Measurements from ENCODE around the gene SPEF1.

SPEF1 gene

DNA sequence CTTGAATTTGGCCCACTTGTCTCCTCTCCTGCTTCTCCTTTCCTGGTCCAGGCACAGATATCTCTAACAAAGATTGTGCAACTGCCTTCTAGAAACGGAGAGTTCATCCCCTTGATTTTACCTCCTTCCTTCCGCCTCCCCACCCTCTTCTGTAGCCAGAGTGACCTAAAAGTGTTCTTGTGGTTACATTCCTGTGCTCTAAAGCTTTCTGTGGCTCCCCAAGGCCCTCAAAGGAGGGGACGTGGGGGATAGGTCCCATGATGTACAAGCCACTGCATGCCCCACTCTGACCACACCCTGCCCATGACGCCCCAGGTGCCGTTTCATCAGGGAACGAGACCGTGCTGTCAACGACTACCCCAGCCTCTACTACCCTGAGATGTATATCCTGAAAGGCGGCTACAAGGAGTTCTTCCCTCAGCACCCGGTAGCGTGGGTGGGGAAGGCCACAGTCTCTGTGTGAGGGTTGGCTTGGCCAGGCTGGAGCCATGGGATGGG, 23.1 kb upstream of the SPEF1 start:
- peaks cover 55% of the 10 kb centered on the region for H3K36me3 ChIP-seq (ENCODE audit: control insufficient read depth, insufficient read depth, low read length)
- H3K4me1 ChIP-seq (ENCODE audit: control insufficient read depth, insufficient read depth, low read length) = peaks cover 32% of the 10 kb centered on the region
- H3K9ac ChIP-seq (ENCODE audit: low read depth, low read length) = no peak overlapping the region
- H3K4me3 ChIP-seq (ENCODE audit: low read depth, low read length) = no peak overlapping the region
- H3K9me3 ChIP-seq (ENCODE audit: control insufficient read depth, insufficient read depth, low read length) = no peaks in the 10 kb centered on the region
- no peaks in the 10 kb centered on the region for H3K27me3 ChIP-seq (ENCODE audit: control insufficient read depth, insufficient read depth, low read length)
- H3K27ac ChIP-seq (ENCODE audit: low read depth, low read length) = no peak overlapping the region

DNA sequence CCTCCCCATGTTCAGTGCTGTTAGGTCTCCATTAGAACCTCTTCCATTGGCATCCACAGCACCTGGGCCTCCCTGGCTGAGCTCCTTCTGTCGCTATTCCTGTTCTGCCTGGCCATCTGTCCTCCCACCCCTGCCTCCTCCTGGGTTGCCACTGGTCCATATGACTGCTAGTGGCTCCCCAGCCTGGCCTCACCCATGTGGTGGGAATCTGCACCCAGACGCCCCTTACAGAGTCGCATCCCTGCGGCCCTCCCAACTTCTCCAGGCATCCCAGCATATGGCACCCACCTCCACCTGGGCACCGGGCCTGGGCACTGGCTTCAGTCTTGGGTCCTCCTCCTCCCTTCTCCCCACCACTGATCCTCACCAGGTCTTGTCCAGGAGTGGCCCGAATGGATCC, 22.6 kb upstream of the SPEF1 start:
- no peaks in the 10 kb centered on the region for H3K27me3 ChIP-seq (ENCODE audit: control insufficient read depth, insufficient read depth, low read length)
- H3K4me1 ChIP-seq (ENCODE audit: control insufficient read depth, insufficient read depth, low read length) = peaks cover 37% of the 10 kb centered on the region
- H3K27ac ChIP-seq (ENCODE audit: low read depth, low read length) = no peak overlapping the region
- H3K9ac ChIP-seq (ENCODE audit: low read depth, low read length) = no peak overlapping the region
- H3K36me3 ChIP-seq (ENCODE audit: control insufficient read depth, insufficient read depth, low read length) = peaks cover 55% of the 10 kb centered on the region
- no peak overlapping the region for H3K4me3 ChIP-seq (ENCODE audit: low read depth, low read length)
- no peaks in the 10 kb centered on the region for H3K9me3 ChIP-seq (ENCODE audit: control insufficient read depth, insufficient read depth, low read length)

DNA sequence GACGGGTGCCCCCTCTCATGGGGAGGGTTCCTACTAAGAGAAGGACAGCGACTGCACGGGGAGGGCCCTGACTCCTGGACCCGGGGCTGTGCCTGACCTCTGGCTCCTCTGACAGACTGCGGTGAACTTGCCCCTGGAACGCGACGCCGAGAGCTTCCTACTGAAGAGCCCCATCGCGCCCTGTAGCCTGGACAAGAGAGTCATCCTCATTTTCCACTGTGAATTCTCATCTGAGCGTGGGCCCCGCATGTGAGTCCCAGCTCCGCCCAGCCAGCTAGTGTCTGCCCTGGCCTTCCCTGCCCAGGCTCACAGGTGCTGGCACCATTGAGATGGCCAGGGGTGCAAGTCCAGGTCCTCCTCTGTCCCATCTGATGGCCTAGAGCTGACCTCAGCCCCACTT, 22.0 kb upstream of the SPEF1 start:
- Histone ChIP-seq H3K4me3 (ENCODE audit: low read depth, low read length) (no peak overlapping the region), H3K9me3 (ENCODE audit: control insufficient read depth, insufficient read depth, low read length) (no peaks in the 10 kb centered on the region), H3K4me1 (ENCODE audit: control insufficient read depth, insufficient read depth, low read length) (peaks cover 40% of the 10 kb centered on the region), H3K9ac (ENCODE audit: low read depth, low read length) (no peak overlapping the region), H3K27me3 (ENCODE audit: control insufficient read depth, insufficient read depth, low read length) (no peaks in the 10 kb centered on the region), H3K36me3 (ENCODE audit: control insufficient read depth, insufficient read depth, low read length) (peaks cover 59% of the 10 kb centered on the region), H3K27ac (ENCODE audit: low read depth, low read length) (no peak overlapping the region)

GRCh38 chr20:3802524-3803239, 21.4 kb upstream of the SPEF1 start:
- peaks cover 61% of the 10 kb centered on the region for H3K36me3 ChIP-seq (ENCODE audit: control insufficient read depth, insufficient read depth, low read length)
- H3K27me3 ChIP-seq (ENCODE audit: control insufficient read depth, insufficient read depth, low read length) = no peaks in the 10 kb centered on the region
- no peak overlapping the region for H3K4me3 ChIP-seq (ENCODE audit: low read depth, low read length)
- no peaks in the 10 kb centered on the region for H3K9me3 ChIP-seq (ENCODE audit: control insufficient read depth, insufficient read depth, low read length)
- H3K4me1 ChIP-seq (ENCODE audit: control insufficient read depth, insufficient read depth, low read length) = peaks cover 36% of the 10 kb centered on the region
- no peak overlapping the region for H3K9ac ChIP-seq (ENCODE audit: low read depth, low read length)
- no peak overlapping the region for H3K27ac ChIP-seq (ENCODE audit: low read depth, low read length)

DNA sequence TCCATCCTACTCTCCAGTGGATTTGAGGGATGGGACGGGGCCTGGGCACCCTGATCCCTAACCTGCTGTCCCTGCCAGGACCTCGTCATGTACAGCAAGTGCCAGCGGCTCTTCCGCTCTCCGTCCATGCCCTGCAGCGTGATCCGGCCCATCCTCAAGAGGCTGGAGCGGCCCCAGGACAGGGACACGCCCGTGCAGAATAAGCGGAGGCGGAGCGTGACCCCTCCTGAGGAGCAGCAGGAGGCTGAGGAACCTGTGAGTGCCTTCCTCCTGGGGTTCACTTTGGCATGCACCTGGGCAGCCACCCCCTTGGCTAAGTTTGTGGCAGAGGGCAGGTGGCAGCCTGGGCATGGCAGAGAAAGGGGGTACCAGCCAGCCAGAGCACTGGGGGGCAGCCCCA, 20.6 kb upstream of the SPEF1 start:
- Histone ChIP-seq H3K36me3 (ENCODE audit: control insufficient read depth, insufficient read depth, low read length) (peaks cover 61% of the 10 kb centered on the region), H3K4me3 (ENCODE audit: low read depth, low read length) (no peak overlapping the region), H3K9me3 (ENCODE audit: control insufficient read depth, insufficient read depth, low read length) (no peaks in the 10 kb centered on the region), H3K4me1 (ENCODE audit: control insufficient read depth, insufficient read depth, low read length) (peaks cover 34% of the 10 kb centered on the region), H3K27ac (ENCODE audit: low read depth, low read length) (no peak overlapping the region), H3K9ac (ENCODE audit: low read depth, low read length) (no peak overlapping the region), H3K27me3 (ENCODE audit: control insufficient read depth, insufficient read depth, low read length) (no peaks in the 10 kb centered on the region)

DNA sequence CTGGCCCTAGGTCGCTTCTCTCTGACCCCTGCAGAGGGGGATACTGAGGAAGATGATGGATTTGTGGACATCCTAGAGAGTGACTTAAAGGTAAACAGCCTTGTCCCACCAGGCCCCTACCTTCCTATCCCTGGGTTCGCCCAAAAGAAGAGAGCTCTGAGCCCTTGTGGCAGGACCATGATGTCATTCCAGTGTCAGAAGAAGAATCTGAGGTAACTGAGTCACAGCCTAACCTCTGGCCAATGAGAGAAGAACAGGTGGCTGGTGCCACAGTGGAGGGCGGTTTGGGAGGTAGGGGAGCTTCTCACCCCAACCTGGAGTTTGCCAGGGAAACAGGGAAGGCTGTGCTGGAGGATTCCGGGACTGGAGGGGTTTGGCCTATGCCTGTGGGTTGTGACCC, 20.1 kb upstream of the SPEF1 start:
- no peak overlapping the region for H3K27ac ChIP-seq (ENCODE audit: low read depth, low read length)
- peaks cover 61% of the 10 kb centered on the region for H3K36me3 ChIP-seq (ENCODE audit: control insufficient read depth, insufficient read depth, low read length)
- peaks cover 34% of the 10 kb centered on the region for H3K4me1 ChIP-seq (ENCODE audit: control insufficient read depth, insufficient read depth, low read length)
- no peak overlapping the region for H3K9ac ChIP-seq (ENCODE audit: low read depth, low read length)
- H3K4me3 ChIP-seq (ENCODE audit: low read depth, low read length) = no peak overlapping the region
- no peaks in the 10 kb centered on the region for H3K27me3 ChIP-seq (ENCODE audit: control insufficient read depth, insufficient read depth, low read length)
- H3K9me3 ChIP-seq (ENCODE audit: control insufficient read depth, insufficient read depth, low read length) = no peaks in the 10 kb centered on the region

DNA sequence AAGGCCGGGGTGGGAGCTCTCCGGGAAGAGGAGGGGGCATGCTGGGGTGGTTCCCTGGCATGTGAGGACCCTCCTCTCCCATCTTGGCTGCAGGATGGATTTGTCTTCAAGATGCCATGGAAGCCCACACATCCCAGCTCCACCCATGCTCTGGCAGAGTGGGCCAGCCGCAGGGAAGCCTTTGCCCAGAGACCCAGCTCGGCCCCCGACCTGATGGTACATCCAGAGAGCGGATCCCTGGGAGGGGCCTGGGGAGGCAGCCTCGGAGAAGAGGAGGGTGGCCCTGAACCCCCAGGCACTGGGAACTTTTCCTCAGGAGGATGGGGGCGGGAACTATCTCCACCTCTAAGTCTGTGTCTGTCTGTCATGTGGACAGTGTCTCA, 19.6 kb upstream of the SPEF1 start:
- peaks cover 34% of the 10 kb centered on the region for H3K4me1 ChIP-seq (ENCODE audit: control insufficient read depth, insufficient read depth, low read length)
- H3K27ac ChIP-seq (ENCODE audit: low read depth, low read length) = peak overlapping the region; percentile 25
- H3K9me3 ChIP-seq (ENCODE audit: control insufficient read depth, insufficient read depth, low read length) = no peaks in the 10 kb centered on the region
- H3K4me3 ChIP-seq (ENCODE audit: low read depth, low read length) = no peak overlapping the region
- no peak overlapping the region for H3K9ac ChIP-seq (ENCODE audit: low read depth, low read length)
- peaks cover 56% of the 10 kb centered on the region for H3K36me3 ChIP-seq (ENCODE audit: control insufficient read depth, insufficient read depth, low read length)
- H3K27me3 ChIP-seq (ENCODE audit: control insufficient read depth, insufficient read depth, low read length) = no peaks in the 10 kb centered on the region

- no peak overlapping the region for H3K9ac ChIP-seq (ENCODE audit: low read depth, low read length)
These were observed 19.1 kb upstream of the SPEF1 start for GRCh38 chr20:3800256-3800877.

DNA sequence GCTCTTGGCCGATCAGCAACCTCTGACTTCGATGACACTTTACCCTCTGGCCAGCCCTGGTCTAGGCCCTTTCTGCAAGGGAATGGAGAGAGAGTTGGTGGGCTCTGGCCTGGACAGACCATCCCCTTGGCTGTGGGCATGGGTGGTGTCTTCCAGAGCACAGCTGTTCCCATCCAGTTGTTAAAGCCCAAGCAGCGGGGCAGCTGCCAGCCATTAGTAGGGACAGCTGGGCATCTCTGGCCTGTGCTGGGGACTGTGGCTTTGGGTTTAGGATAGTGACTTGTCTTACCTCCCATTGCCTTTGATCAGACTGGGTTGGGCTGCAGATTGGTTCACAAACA, 17.6 kb upstream of the SPEF1 start:
- Histone ChIP-seq H3K4me3 (ENCODE audit: low read depth, low read length) (no peak overlapping the region; the same call in 1 of the 2 replicates), H3K9me3 (ENCODE audit: control insufficient read depth, insufficient read depth, low read length) (no peaks in the 10 kb centered on the region), H3K9ac (ENCODE audit: low read depth, low read length) (no peak overlapping the region), H3K27ac (ENCODE audit: low read depth, low read length) (peak overlapping the region; percentile 76), H3K4me1 (ENCODE audit: control insufficient read depth, insufficient read depth, low read length) (peaks cover 34% of the 10 kb centered on the region), H3K27me3 (ENCODE audit: control insufficient read depth, insufficient read depth, low read length) (no peaks in the 10 kb centered on the region), H3K36me3 (ENCODE audit: control insufficient read depth, insufficient read depth, low read length) (peaks cover 38% of the 10 kb centered on the region)

More at GRCh38 chr20:3800256-3800877, 19.1 kb upstream of the SPEF1 start:
- Histone ChIP-seq H3K4me1 (ENCODE audit: control insufficient read depth, insufficient read depth, low read length) (peaks cover 34% of the 10 kb centered on the region), H3K9me3 (ENCODE audit: control insufficient read depth, insufficient read depth, low read length) (no peaks in the 10 kb centered on the region), H3K27me3 (ENCODE audit: control insufficient read depth, insufficient read depth, low read length) (no peaks in the 10 kb centered on the region), H3K27ac (ENCODE audit: low read depth, low read length) (peak overlapping the region; percentile 76), H3K4me3 (ENCODE audit: low read depth, low read length) (no peak overlapping the region), H3K36me3 (ENCODE audit: control insufficient read depth, insufficient read depth, low read length) (peaks cover 51% of the 10 kb centered on the region)

GRCh38 chr20:3798373-3798768, 17.1 kb upstream of the SPEF1 start:
- H3K4me3 ChIP-seq (ENCODE audit: low read depth, low read length) = no peak overlapping the region
- no peak overlapping the region for H3K27ac ChIP-seq (ENCODE audit: low read depth, low read length)

DNA sequence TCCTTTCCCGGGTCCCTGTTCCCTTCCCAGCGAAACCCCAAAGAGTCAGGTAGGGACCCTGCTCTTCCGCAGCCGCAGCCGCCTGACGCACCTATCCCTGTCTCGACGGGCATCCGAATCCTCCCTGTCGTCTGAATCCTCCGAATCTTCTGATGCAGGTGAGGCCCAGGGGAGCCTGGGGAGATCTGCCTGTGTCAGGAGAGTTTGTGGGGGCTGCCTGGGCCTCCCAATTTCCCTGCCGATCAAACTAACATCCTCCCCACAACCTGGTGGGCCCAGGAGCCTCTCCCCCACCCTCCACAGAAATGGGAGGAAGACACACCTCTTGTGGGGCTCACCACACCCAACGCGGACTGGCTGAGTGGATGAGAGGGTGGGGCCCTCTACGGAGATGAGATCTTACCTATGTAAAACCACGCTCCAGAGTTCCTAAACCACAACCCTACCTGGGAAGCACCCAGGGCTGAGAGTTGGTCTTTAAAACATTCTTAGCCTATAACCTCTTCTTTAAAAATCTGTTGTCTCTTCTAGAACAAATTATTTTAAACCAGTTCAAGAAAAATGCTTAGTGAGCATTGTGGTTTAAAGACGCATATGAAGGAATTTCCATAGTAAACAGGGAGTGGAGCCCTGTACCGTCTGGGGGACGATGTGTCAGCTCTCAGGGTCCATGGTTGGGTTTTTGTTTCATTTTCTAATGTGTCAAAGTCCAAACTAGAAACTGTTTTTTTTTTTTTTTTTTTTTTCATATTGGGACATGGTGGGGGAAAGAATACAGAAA, 16.5 kb upstream of the SPEF1 start:
- peak overlapping the region; percentile 65; the same call in 1 of the 2 replicates for H3K4me3 ChIP-seq (ENCODE audit: low read depth, low read length)

More at GRCh38 chr20:3798373-3798768, 17.1 kb upstream of the SPEF1 start:
- Histone ChIP-seq H3K36me3 (ENCODE audit: control insufficient read depth, insufficient read depth, low read length) (peaks cover 33% of the 10 kb centered on the region), H3K9ac (ENCODE audit: low read depth, low read length) (no peak overlapping the region), H3K27me3 (ENCODE audit: control insufficient read depth, insufficient read depth, low read length) (no peaks in the 10 kb centered on the region), H3K4me1 (ENCODE audit: control insufficient read depth, insufficient read depth, low read length) (peaks cover 34% of the 10 kb centered on the region), H3K9me3 (ENCODE audit: control insufficient read depth, insufficient read depth, low read length) (no peaks in the 10 kb centered on the region)

More for the DNA sequence above, 16.5 kb upstream of the SPEF1 start:
- no peaks in the 10 kb centered on the region for H3K9me3 ChIP-seq (ENCODE audit: control insufficient read depth, insufficient read depth, low read length)
- H3K27ac ChIP-seq (ENCODE audit: low read depth, low read length) = no peak overlapping the region
- H3K36me3 ChIP-seq (ENCODE audit: control insufficient read depth, insufficient read depth, low read length) = peaks cover 27% of the 10 kb centered on the region
- peaks cover 34% of the 10 kb centered on the region for H3K4me1 ChIP-seq (ENCODE audit: control insufficient read depth, insufficient read depth, low read length)
- H3K9ac ChIP-seq (ENCODE audit: low read depth, low read length) = no peak overlapping the region
- H3K27me3 ChIP-seq (ENCODE audit: control insufficient read depth, insufficient read depth, low read length) = no peaks in the 10 kb centered on the region

All from HUES48 (cell line).